A549 (cell line): ENCODE data around the gene CABP4. TPM values are rescaled to one million over a fixed set of nuclear protein-coding genes. Genes with fewer than 3 reads are reported as not detected.

ENCODE experiments used
- ATAC-seq, 2 experiments: fragments of 200-7000 bp in 1 of 2; fragments of >200 bp in 1 of 2; cut with Nextera tagmentation in 1 of 2; cut with Tn5 transposase in 1 of 2; 3 replicates each; pipeline versions ENCODE4 v1.8.0 to v1.9.1; 2018 to 2020; ENCODE audit warnings: mild to moderate bottlenecking in 1 of 2, moderate library complexity in 1 of 2
- CTCF ChIA-PET: fragments of 300-600 bp; sonication (Branson Sonifier 250); formaldehyde crosslinking; extraction: SDS; loops from one replicate; lab custom pipeline; 2021; ENCODE audit warnings: antibody characterized with exemption, inconsistent platforms; lab: Yijun Ruan, JAX
- POLR2A ChIA-PET: fragments of 350-600 bp; formaldehyde crosslinking; extraction: SDS; loops from one replicate; lab custom pipeline; 2021; ENCODE audit warnings: antibody characterized with exemption, inconsistent platforms; lab: Yijun Ruan, JAX
- DNase-seq, 2 experiments: peaks; one replicate each; pipeline versions ENCODE4 v3.0.0 to v3.0.0-alpha.2; 2011 to 2016; ENCODE audit warnings: low read depth in 1 of 2, low spot score in 1 of 2
- FAIRE-seq: peaks from 2 replicates; lab custom pipeline; 2011; peaks lifted over from hg19 to GRCh38; lab: Jason Lieb, UNC
- H3K27ac ChIP-seq, 2 experiments: fragments of >200 bp; sonication (Bioruptor Twin); formaldehyde crosslinking; 3 replicates each; pipeline ENCODE4 v1.5.1; 2016 to 2017
- H3K4me1 ChIP-seq: fragments of >200 bp; sonication (Bioruptor Twin); formaldehyde crosslinking; 3 replicates; pipeline ENCODE4 v1.6.1; 2016
- H3K4me2 ChIP-seq: fragments of >200 bp; sonication (Bioruptor Twin); formaldehyde crosslinking; 3 replicates; pipeline ENCODE4 v1.6.1; 2016
- H3K4me3 ChIP-seq: fragments of >200 bp; sonication (Bioruptor Twin); formaldehyde crosslinking; 3 replicates; pipeline ENCODE4 v1.5.1; 2016
- H3K9me3 ChIP-seq: fragments of >200 bp; sonication (Bioruptor Twin); formaldehyde crosslinking; 3 replicates; pipeline ENCODE4 v1.6.1; 2016
- BHLHE40 ChIP-seq: IDR thresholded peaks from 2 replicates; pipeline ENCODE4 v1.6.1; 2012; ENCODE audit warnings: low read depth, low read length, inconsistent platforms
- CEBPB ChIP-seq, 2 experiments: fragments of >200 bp in 1 of 2; sonication (Bioruptor Twin) in 1 of 2; formaldehyde crosslinking in 1 of 2; IDR thresholded peaks; 2 replicates each; pipeline ENCODE4 v1.6.1; 2012 to 2016
- CHD2 ChIP-seq: fragments of 150-350 bp; IDR thresholded peaks from 2 replicates; pipeline ENCODE4 v1.6.1; 2014; ENCODE audit warnings: low read length; ENCODE audit not compliant: partially characterized antibody
- E2F6 ChIP-seq: IDR thresholded peaks from 2 replicates; pipeline ENCODE4 v1.6.1; 2012; ENCODE audit warnings: low read depth, borderline replicate concordance
- EHMT2 ChIP-seq: fragments of 200-600 bp; sonication (generic); IDR thresholded peaks from 2 replicates; pipeline ENCODE4 v1.6.1; 2016; ENCODE audit warnings: antibody characterized with exemption, low read depth, mild to moderate bottlenecking, moderate library complexity
- ELK1 ChIP-seq: fragments of 150-350 bp; IDR thresholded peaks from 2 replicates; pipeline ENCODE4 v1.6.1; 2014; ENCODE audit warnings: low read depth, mild to moderate bottlenecking, low read length
- ESRRA ChIP-seq: fragments of 150-350 bp; IDR thresholded peaks from 2 replicates; pipeline ENCODE4 v1.6.1; 2014; ENCODE audit warnings: mild to moderate bottlenecking, low read length, borderline replicate concordance
- FOSB ChIP-seq: fragments of 250-450 bp; sonication (Bioruptor Pico); IDR thresholded peaks from 2 replicates; pipeline ENCODE4 v1.5.0; 2020; ENCODE audit warnings: mild to moderate bottlenecking, moderate library complexity
- FOSL2 ChIP-seq, 2 experiments: fragments of 450-650 bp in 1 of 2; fragments of >200 bp in 1 of 2; sonication (Bioruptor Twin) in 1 of 2; formaldehyde crosslinking; IDR thresholded peaks; 2 replicates each; pipeline versions ENCODE4 v1.5.0 to v1.6.1; 2016 to 2020; ENCODE audit warnings: mild to moderate bottlenecking in 1 of 2, moderate library complexity in 1 of 2
- FOXS1 ChIP-seq: fragments of 250-450 bp; sonication (Bioruptor Pico); IDR thresholded peaks from 2 replicates; pipeline ENCODE4 v1.5.0; 2020; ENCODE audit warnings: mild to moderate bottlenecking, moderate library complexity
- HOXB13 ChIP-seq: fragments of 250-450 bp; sonication (Bioruptor Pico); IDR thresholded peaks from 2 replicates; pipeline ENCODE4 v1.5.0; 2020; ENCODE audit warnings: low read depth, mild to moderate bottlenecking, moderate library complexity
- KDM1A ChIP-seq: fragments of 200-600 bp; sonication (generic); IDR thresholded peaks from 2 replicates; pipeline ENCODE4 v1.6.1; 2016; ENCODE audit warnings: low read depth, mild to moderate bottlenecking
- POLR2A ChIP-seq: IDR thresholded peaks from 2 replicates; pipeline ENCODE4 v1.6.1; 2012; ENCODE audit warnings: mild to moderate bottlenecking, low read length
- POLR2AphosphoS2 ChIP-seq: conservative IDR thresholded peaks from 2 replicates; pipeline ENCODE4 v1.6.1; 2012; ENCODE audit warnings: low read length, improper control_type of control experiment, inconsistent platforms
- RAD21 ChIP-seq, 2 experiments: fragments of >200 bp in 1 of 2; sonication (Bioruptor Twin) in 1 of 2; formaldehyde crosslinking in 1 of 2; IDR thresholded peaks in 1 of 2; conservative IDR thresholded peaks in 1 of 2; 2 replicates in 1 of 2; 3 replicates in 1 of 2; pipeline ENCODE4 v1.6.1; 2012 to 2018; ENCODE audit warnings: inconsistent platforms in 1 of 2
- RCOR1 ChIP-seq: fragments of 150-350 bp; IDR thresholded peaks from 2 replicates; pipeline ENCODE4 v1.6.1; 2014; ENCODE audit warnings: antibody characterized with exemption, low read length, low read depth
- RFX5 ChIP-seq: fragments of 450-650 bp; IDR thresholded peaks from 2 replicates; pipeline ENCODE4 v1.7.1; 2014; ENCODE audit warnings: antibody characterized with exemption, mild to moderate bottlenecking, moderate library complexity
- RNF2 ChIP-seq: fragments of 200-600 bp; sonication (generic); IDR thresholded peaks from 2 replicates; pipeline ENCODE4 v1.6.1; 2016; ENCODE audit warnings: low read depth, mild to moderate bottlenecking, antibody characterized with exemption, moderate library complexity, borderline replicate concordance
- TP53 ChIP-seq: fragments of 250-450 bp; sonication (Bioruptor Pico); IDR thresholded peaks from 2 replicates; pipeline ENCODE4 v1.5.0; 2021; ENCODE audit warnings: mild to moderate bottlenecking, moderate library complexity
- USF2 ChIP-seq: fragments of 450-650 bp; IDR thresholded peaks from 2 replicates; pipeline ENCODE4 v1.6.1; 2014; ENCODE audit warnings: antibody characterized with exemption
- WGBS: methylation state at CpG from one replicate; pipeline ENCODE4 v1.1.6; 2017; ENCODE audit errors: missing lambda C conversion rate; 5-methylcytosine and 5-hydroxymethylcytosine counted together
- polyA plus RNA-seq, 4 experiments: library from polyadenylated mRNA; depleted of rRNA in 3 of 4; stranded (reverse); fragments of >200 nt; fragmentation: RNase III in 1 of 4; extraction: RNeasy Plus Mini Kit Qiagen cat#74134 plus additional on column Dnase treatment in 1 of 4; gene quantifications; 2 replicates in 3 of 4; 3 replicates in 1 of 4; pipeline ENCODE4 v1.2.3, GENCODE V29; 2011 to 2017
- TF ChIP-seq, protein P1 (sequence below): IDR thresholded peaks from 2 replicates; pipeline ENCODE4 v1.6.1; 2012

The CABP4 gene
- polyA plus RNA-seq, 2 of the 4 experiments (the other 2 are of a cell fraction) = not detected

GRCh38 chr11:67500484-67500821, 45.3 kb downstream of the CABP4 start:
- POLR2A ChIA-PET = no interaction called here

DNA sequence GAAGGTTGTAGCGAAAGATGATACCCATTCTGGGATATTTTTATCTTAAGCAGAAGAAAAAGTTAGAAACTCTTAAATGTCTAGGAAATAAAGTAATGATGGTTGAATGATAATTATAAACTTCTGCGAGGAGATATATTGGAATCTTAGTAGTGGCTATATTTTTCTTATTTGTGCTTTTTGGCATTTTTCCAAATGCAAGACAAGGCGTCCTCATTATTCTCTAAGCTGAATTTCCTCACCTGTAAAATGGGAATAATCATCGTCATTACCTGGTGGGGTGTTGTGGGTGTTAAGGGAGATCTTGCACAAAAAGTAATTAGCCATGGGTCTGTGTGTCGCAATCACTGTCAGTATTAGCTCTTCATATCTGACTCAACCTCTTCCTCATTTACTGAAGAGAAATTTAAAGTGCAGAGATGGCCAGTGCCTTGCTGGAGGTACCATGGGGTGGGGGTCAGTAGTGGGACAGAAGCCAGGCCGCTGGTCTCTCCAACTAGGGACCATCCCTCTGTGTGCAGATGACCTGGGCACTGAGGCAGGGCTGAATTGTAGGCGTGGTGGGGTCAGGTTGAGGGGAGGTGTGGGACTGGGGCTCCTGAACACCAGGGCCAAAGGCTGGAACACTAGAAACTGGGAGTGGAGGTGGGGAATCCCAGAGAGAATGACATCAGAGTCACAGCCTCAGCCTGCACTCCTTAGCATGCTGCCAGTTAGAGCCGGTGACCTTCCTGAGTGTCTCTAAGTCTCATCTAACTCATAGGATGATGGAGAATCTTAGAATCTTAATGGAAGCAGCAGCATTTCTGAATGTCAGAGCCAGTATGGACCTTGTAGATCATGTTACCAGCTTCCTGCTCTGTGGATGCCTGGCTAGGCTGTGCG, 45.9 kb downstream of the CABP4 start:
- CTCF ChIA-PET = interaction anchor here (0.8 to 1.2 kb wide), 4 partner anchors 9 to 150 kb away, joined by 3 read pairs; no protein-coding TSS in a partner anchor
- FAIRE-seq (no peak), ATAC-seq (no peak), DNase-seq (no peak)
- no peak for TF ChIP-seq BHLHE40
- no peak for TF ChIP-seq KDM1A
- no peak for TF ChIP-seq ELK1
- peak; percentile 66 to 86 for TF ChIP-seq CEBPB (IDR thresholded peaks at IDR 0.05)
- no peak for TF ChIP-seq HOXB13 (CRISPR knock-in tag)
- H3K4me2 ChIP-seq = no peak overlapping the region
- no peak overlapping the region for H3K4me3 ChIP-seq
- 86% methylated on average over 9 of the region's 9 CpGs for WGBS
- H3K9me3 ChIP-seq = no peaks in the 10 kb centered on the region
- POLR2A ChIA-PET = interaction anchor here (1.2 kb wide), 1 partner anchor 99 kb away, joined by 4 read pairs; the partner anchor contains the start of gene PPP1CA
- no peak overlapping the region for H3K27ac ChIP-seq
- H3K4me1 ChIP-seq = peaks cover 17% of the 10 kb centered on the region

More at GRCh38 chr11:67500484-67500821, 45.3 kb downstream of the CABP4 start:
- Histone ChIP-seq H3K4me1 (peaks cover 12% of the 10 kb centered on the region), H3K9me3 (no peaks in the 10 kb centered on the region), H3K4me3 (no peak overlapping the region), H3K27ac (no peak overlapping the region), H3K4me2 (no peak overlapping the region)
- TF ChIP-seq RFX5 = no peak
- TF ChIP-seq, protein P1, sequence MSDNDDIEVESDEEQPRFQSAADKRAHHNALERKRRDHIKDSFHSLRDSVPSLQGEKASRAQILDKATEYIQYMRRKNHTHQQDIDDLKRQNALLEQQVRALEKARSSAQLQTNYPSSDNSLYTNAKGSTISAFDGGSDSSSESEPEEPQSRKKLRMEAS = no peak
- no peak for TF ChIP-seq POLR2AphosphoS2
- no peak for TF ChIP-seq RNF2
- TF ChIP-seq E2F6 = no peak
- TF ChIP-seq EHMT2 = no peak
- TF ChIP-seq FOXS1 (CRISPR knock-in tag) = no peak
- no peak for TF ChIP-seq FOSL2 (IDR thresholded peaks at IDR 0.05)
- no peak for TF ChIP-seq FOSL2 (CRISPR knock-in tag; IDR thresholded peaks at IDR 0.05)
- no peak for TF ChIP-seq TP53 (CRISPR knock-in tag)
- no peak for TF ChIP-seq USF2
- TF ChIP-seq FOSB (CRISPR knock-in tag) = no peak
- TF ChIP-seq KDM1A = no peak
- TF ChIP-seq POLR2A = no peak
- no peak for TF ChIP-seq HOXB13 (CRISPR knock-in tag)
- TF ChIP-seq CHD2 = no peak
- no peak for TF ChIP-seq ESRRA
- no peak for TF ChIP-seq RCOR1
- TF ChIP-seq RAD21 (conservative IDR thresholded peaks at IDR 0.05 in 1 of 2, IDR thresholded peaks at IDR 0.05 in 1 of 2) = no peak
- no peak for ATAC-seq
- FAIRE-seq = no peak
- CTCF ChIA-PET = interaction anchor here (0.9 to 1.3 kb wide), 4 partner anchors 99 to 149 kb away, joined by 3 to 5 read pairs (median 3); partner anchors contain the start of gene PPP1CA
- WGBS = 93% methylated on average over 1 of the region's 1 CpG
- DNase-seq = no peak
